Colon (tissue), 2 donors: ENCODE data around the gene TTLL9.

Source experiments
- FAIRE-seq: peaks from 2 replicates; lab custom pipeline; 2012; peaks lifted over from hg19 to GRCh38; lab: Jason Lieb, UNC
- donor health status: control.
- donor health status: control.

The TTLL9 gene

GRCh38 chr20:31987744-31988143, 117.3 kb downstream of the TTLL9 start:
- no peak for FAIRE-seq

DNA sequence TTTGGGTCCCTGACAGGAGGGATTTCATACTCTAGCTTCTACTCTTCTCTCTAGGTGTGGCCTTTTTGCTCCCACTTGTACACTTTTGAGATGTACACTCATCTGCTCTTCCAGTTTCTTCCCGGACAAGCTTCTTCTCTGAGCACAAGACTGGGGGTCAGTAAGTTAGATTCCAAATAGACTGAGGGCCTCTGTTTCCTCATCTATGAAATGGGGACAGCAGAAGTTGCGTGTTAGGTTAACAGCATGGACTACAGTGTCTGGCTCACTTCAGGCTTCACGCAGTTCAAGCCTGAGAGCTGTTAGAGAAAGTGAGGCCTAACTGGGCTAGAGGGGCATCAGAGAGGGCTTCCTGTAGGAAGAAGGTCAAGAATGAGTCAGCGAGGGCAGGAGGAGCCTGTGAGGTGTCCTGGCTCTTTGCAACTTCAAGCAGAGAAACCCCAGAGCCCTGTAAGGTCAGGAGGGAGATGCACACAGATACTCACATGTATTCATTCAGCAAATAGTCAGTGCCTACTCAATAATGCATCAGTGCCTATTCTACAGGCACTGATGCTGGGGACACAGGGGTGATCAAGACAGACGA, 118.1 kb downstream of the TTLL9 start:
- no peak for FAIRE-seq

DNA sequence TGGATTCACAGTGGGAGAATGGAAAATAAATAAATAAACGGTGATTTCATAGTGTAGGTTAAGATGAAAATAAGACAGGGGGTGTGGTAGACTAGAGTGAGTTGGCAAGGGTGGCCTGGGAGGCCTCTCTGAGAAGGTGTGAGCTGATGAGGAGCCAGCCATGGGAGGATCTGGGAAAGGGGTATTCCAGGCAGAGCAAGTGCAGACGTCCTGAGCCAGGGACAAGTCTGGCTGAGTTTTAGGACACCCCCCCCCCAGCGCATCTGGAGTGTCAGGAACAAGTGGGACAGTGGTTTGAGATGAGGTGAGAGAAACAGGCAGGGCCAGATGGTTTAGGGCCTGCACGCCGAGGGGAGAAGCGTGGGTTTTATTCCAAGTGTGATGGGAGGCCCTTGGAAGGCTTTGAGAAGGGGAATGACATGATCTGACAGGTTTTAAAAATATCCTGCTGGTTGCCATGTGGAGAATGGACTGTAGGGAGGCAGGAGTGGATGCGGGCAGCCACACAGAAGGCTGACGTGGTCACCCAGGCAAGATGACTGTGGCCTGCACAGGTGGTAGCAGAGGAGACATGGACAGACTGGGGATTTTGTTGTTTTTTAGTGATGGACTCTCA, 118.7 kb downstream of the TTLL9 start:
- FAIRE-seq: no peak

DNA sequence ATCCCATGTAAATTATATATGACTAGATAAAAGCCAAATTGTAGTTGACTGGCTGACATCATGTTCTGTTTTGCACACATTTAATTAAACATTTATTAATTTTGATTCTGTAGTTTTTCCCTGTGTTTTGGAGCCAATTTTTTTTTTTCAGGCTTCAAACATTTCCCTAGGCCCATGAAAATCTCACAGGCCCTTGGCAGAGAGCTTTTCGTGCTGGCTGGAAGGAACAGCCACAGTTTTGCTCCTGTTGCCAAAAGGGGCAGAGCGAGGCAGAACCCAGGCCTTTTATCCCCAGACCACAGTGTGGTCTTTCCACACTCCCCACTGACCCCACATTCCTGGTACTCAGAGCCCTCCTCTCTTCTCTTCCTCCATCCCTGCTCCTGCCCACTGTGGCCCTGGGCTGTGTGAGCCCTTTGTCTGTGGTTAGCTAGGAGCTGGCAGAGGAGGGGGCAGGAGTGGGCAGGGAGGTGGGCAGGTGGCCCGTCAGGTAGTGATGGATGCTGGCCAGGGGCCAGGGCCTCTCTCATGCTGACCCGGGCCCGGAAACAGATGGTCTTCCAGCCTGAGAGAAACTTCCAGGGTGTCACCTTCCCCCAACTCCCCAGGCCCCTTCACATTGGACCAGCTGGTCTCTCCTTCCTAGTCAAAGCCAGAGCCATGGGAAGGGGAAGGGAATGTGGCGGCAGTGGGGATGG, 120.4 kb downstream of the TTLL9 start:
- no peak for FAIRE-seq

GRCh38 chr20:31991339-31991705, 120.9 kb downstream of the TTLL9 start:
- FAIRE-seq: no peak

DNA sequence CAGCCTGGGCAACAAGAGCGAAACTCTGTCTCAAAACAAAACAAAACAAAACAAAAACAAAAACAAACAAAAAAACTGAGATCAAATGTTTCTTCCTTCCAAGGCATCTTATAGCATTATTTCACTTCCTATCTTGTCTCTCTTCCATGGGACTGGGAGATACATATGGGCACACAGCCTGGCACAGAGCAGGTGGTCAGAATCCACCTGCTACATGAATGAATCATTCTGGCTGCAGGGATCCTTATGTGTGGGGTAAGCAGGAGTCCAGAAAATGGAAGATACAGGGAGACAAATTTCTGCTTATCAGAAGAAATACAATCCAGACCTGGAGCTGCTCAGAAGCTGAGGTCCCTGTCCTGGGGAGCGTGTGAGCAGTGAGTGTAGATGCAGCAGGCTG, 121.7 kb downstream of the TTLL9 start:
- no peak for FAIRE-seq
